ENCODE data around the gene LRP1B. TPM values are rescaled to one million over a fixed set of nuclear protein-coding genes. Genes with fewer than 3 reads are reported as not detected.

The LRP1B gene
- total RNA-seq, 6 experiments from 2014 or later = 0.06 to 1.7 (median 0.15) TPM; not detected in 1

DNA sequence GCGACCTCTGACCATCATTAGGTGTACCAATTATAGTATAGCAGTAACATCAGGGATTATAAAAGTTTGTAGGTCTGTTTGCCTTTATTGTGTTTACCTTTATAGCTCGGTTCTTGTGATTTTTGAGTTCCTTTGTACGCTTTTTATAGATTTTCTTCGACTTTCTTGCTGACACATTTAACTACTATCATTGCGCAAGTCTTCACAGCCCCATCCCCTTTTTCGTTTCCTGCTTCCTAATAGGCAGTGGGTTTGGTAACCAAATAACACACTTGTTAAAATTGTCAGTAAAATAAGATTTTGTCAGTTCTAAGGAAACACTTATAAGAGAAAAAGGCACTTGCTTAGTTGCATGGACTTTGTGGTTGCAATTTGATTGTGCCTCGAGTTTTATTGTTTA is 541.5 kb downstream of the LRP1B start:
- intact Hi-C loops (cut with DNase I) = no loop called here
- H3K27ac ChIP-seq = no peak overlapping the region

DNA sequence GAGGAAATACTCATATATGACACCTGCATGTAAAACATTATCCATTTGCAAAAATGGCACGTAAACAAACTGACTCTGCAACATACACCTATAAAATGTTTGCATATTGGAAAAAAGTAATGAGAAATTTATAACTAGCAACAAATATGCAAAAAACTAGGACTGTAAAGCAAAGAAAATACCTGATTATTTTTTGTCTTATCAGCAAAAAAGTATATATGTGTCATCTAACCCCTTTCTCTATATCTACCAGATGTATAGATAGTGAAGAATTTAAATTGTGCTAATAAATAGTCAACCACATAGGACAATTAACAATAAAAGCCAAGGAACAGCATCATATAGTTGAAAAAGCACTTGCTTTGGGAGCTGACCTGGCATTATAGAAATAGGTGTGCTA is 543.8 kb downstream of the LRP1B start:
- ATAC-seq = no peak
- Histone ChIP-seq H3K4me1 (no peaks in the 10 kb centered on the region), H3K4me3 (no peak overlapping the region), H3K36me3 (no peaks in the 10 kb centered on the region), H3K27ac (no peak overlapping the region), H3K27me3 (no peaks in the 10 kb centered on the region), H3K9me3 (no peaks in the 10 kb centered on the region)
- no peak for TF ChIP-seq POLR2A (IDR thresholded peaks at IDR 0.05)
- TF ChIP-seq, protein P1, sequence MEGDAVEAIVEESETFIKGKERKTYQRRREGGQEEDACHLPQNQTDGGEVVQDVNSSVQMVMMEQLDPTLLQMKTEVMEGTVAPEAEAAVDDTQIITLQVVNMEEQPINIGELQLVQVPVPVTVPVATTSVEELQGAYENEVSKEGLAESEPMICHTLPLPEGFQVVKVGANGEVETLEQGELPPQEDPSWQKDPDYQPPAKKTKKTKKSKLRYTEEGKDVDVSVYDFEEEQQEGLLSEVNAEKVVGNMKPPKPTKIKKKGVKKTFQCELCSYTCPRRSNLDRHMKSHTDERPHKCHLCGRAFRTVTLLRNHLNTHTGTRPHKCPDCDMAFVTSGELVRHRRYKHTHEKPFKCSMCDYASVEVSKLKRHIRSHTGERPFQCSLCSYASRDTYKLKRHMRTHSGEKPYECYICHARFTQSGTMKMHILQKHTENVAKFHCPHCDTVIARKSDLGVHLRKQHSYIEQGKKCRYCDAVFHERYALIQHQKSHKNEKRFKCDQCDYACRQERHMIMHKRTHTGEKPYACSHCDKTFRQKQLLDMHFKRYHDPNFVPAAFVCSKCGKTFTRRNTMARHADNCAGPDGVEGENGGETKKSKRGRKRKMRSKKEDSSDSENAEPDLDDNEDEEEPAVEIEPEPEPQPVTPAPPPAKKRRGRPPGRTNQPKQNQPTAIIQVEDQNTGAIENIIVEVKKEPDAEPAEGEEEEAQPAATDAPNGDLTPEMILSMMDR (IDR thresholded peaks at IDR 0.05) = no peak
- WGBS (ENCODE audit: insufficient coverage, low coverage, low lambda C conversion rate, missing lambda C conversion rate) = 92% methylated on average over 1 of the region's 1 CpG
- intact Hi-C loops (cut with DNase I) = no loop called here
- no peak for DNase-seq

More for the DNA sequence above, 541.5 kb downstream of the LRP1B start:
- Histone ChIP-seq H3K36me3 (no peaks in the 10 kb centered on the region), H3K4me3 (no peak overlapping the region), H3K27me3 (no peaks in the 10 kb centered on the region), H3K4me1 (no peaks in the 10 kb centered on the region), H3K9me3 (no peaks in the 10 kb centered on the region)
- TF ChIP-seq, protein P1 (IDR thresholded peaks at IDR 0.05) = no peak
- TF ChIP-seq POLR2A (IDR thresholded peaks at IDR 0.05) = no peak
- ATAC-seq = no peak
- DNase-seq = no peak
- 50% methylated on average over 7 of the region's 7 CpGs for WGBS (ENCODE audit: insufficient coverage, low coverage, low lambda C conversion rate, missing lambda C conversion rate)

DNA sequence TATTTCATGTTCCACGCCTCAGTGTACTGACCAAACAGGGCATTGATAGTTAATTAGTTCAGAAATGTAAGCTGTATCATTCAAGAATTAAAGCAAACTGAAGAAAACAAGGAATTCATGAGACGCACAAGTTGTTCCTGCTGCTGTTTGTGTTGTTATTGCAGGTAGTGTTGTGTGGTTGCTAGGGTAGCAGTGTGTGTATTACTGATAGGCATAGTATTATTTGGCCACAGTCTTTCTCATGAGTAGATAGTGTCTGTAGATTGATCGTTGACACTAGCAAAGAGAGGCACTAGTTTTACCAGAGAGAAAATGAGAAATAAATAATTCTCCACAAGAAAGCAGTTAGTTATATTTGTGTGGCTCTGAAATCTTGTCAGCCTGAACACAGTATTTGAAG is 548.6 kb downstream of the LRP1B start:
- ATAC-seq = no peak
- intact Hi-C loops (cut with DNase I) = no loop called here
- DNase-seq = no peak
- Histone ChIP-seq H3K27me3 (no peaks in the 10 kb centered on the region), H3K4me1 (no peaks in the 10 kb centered on the region), H3K36me3 (no peaks in the 10 kb centered on the region), H3K9me3 (no peaks in the 10 kb centered on the region), H3K27ac (no peak overlapping the region), H3K4me3 (no peak overlapping the region)
- no peak for TF ChIP-seq POLR2A (IDR thresholded peaks at IDR 0.05)
- TF ChIP-seq, protein P1 (IDR thresholded peaks at IDR 0.05) = no peak
- WGBS (ENCODE audit: insufficient coverage, low coverage, low lambda C conversion rate, missing lambda C conversion rate) = 64% methylated on average over 3 of the region's 3 CpGs

DNA sequence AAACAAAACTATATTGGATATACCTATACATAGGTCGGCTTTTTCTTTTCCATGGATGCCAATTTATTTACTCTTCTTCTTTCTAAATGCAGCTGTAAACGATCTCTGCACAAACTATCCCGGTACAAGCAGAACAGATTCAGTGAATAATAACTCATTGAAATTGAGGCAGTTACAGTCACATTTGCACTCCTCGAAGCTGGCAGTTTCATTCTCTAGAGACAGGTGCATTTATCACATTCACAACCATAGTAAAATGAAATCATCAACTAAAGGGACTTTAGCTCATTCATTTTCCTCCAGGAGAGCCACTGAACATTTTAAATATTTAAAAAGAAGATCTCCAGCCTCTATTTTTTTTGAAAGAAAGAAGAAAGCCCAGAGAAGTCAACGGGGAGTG is 551.7 kb downstream of the LRP1B start:
- no peak for TF ChIP-seq POLR2A (IDR thresholded peaks at IDR 0.05)
- TF ChIP-seq, protein P1 (IDR thresholded peaks at IDR 0.05) = no peak
- 59% methylated on average over 5 of the region's 5 CpGs for WGBS (ENCODE audit: insufficient coverage, low coverage, low lambda C conversion rate, missing lambda C conversion rate)
- no peaks in the 10 kb centered on the region for H3K4me1 ChIP-seq
- intact Hi-C loops (cut with DNase I) = no loop called here
- H3K27ac ChIP-seq = no peak overlapping the region
- DNase-seq = no peak
- H3K27me3 ChIP-seq = no peaks in the 10 kb centered on the region
- no peaks in the 10 kb centered on the region for H3K36me3 ChIP-seq
- no peaks in the 10 kb centered on the region for H3K9me3 ChIP-seq
- H3K4me3 ChIP-seq = no peak overlapping the region
- no peak for ATAC-seq

All from right lobe of liver (tissue), 6 donors.